GM23338 (cell line): Measurements from ENCODE around the gene CCDC179. TPM values are rescaled to one million over a fixed set of nuclear protein-coding genes. Genes with fewer than 3 reads are reported as not detected.
A peak's percentile ranks its signal among the peaks of the same experiment; 100 is the strongest.

Experiments
- ATAC-seq: fragments of 200-7000 bp; cut with Tn5 transposase; 3 replicates; pipeline ENCODE4 v1.9.1; 2020
- DNase-seq: peaks from one replicate; pipeline ENCODE4 v3.0.0-alpha.2; 2015; ENCODE audit warnings: low spot score
- H2AFZ ChIP-seq: fragments of 200-600 bp; sonication (generic); 2 replicates; pipeline ENCODE4 v1.8.0; 2016; ENCODE audit warnings: antibody characterized with exemption, mild to moderate bottlenecking, moderate library complexity
- H3F3A ChIP-seq: fragments of 200-600 bp; sonication (generic); replicated peaks from 2 replicates; pipeline ENCODE4 v1.8.0; 2017; ENCODE audit warnings: antibody characterized with exemption, mixed run types, low read depth
- H3K27ac ChIP-seq: fragments of 200-600 bp; sonication (generic); 2 replicates; pipeline ENCODE4 v1.6.1; 2016; ENCODE audit warnings: low read depth
- H3K27me3 ChIP-seq: fragments of 200-600 bp; sonication (generic); 2 replicates; pipeline ENCODE4 v1.8.0; 2016; ENCODE audit warnings: mild to moderate bottlenecking, mixed run types, moderate library complexity; ENCODE audit not compliant: insufficient read depth
- H3K36me3 ChIP-seq: fragments of 200-600 bp; sonication (generic); 2 replicates; pipeline ENCODE4 v1.8.0; 2016; ENCODE audit warnings: mild to moderate bottlenecking; ENCODE audit not compliant: insufficient read depth
- H3K4me1 ChIP-seq: fragments of 200-600 bp; sonication (generic); 2 replicates; pipeline ENCODE4 v1.8.0; 2016; ENCODE audit warnings: mild to moderate bottlenecking, moderate library complexity; ENCODE audit not compliant: insufficient read depth
- H3K4me2 ChIP-seq: fragments of 200-600 bp; sonication (generic); 2 replicates; pipeline ENCODE4 v1.7.1; 2017; ENCODE audit warnings: mixed run types
- H3K4me3 ChIP-seq: fragments of 200-600 bp; sonication (generic); 2 replicates; pipeline ENCODE4 v1.6.1; 2016; ENCODE audit warnings: mixed run types
- H3K79me2 ChIP-seq: fragments of 200-600 bp; sonication (generic); replicated peaks from 2 replicates; pipeline ENCODE4 v1.8.0; 2017; ENCODE audit warnings: mild to moderate bottlenecking; ENCODE audit not compliant: insufficient read depth
- H3K9me2 ChIP-seq: fragments of 200-600 bp; sonication (generic); 2 replicates; pipeline ENCODE4 v1.8.0; 2017; ENCODE audit not compliant: insufficient read depth
- H4K20me1 ChIP-seq: fragments of 200-600 bp; sonication (generic); replicated peaks from 2 replicates; pipeline ENCODE4 v1.8.0; 2017; ENCODE audit warnings: mild to moderate bottlenecking; ENCODE audit not compliant: insufficient read depth
- H3K27ac Mint-ChIP-seq: 2 replicates; pipeline ENCODE4 v1.8.0; 2020; ENCODE audit warnings: inconsistent platforms, mild to moderate bottlenecking, moderate library complexity, mixed read lengths
- H3K27me3 Mint-ChIP-seq: 3 replicates; pipeline ENCODE4 v1.8.0; 2022; ENCODE audit warnings: low read depth, mild to moderate bottlenecking, moderate library complexity, mixed read lengths, inconsistent platforms; ENCODE audit not compliant: insufficient read depth, poor library complexity
- H3K36me3 Mint-ChIP-seq: 3 replicates; pipeline ENCODE4 v1.8.0; 2021; ENCODE audit warnings: low read depth, mild to moderate bottlenecking, inconsistent platforms, moderate library complexity, mixed read lengths
- H3K4me1 Mint-ChIP-seq: 3 replicates; pipeline ENCODE4 v1.8.0; 2020; ENCODE audit warnings: mild to moderate bottlenecking, inconsistent platforms, mixed read lengths
- H3K4me3 Mint-ChIP-seq: 3 replicates; pipeline ENCODE4 v1.8.0; 2021; ENCODE audit warnings: moderate library complexity, mild to moderate bottlenecking, inconsistent platforms, mixed read lengths
- H3K9me3 Mint-ChIP-seq: 3 replicates; pipeline ENCODE4 v1.8.0; 2020; ENCODE audit warnings: moderate library complexity, mild to moderate bottlenecking, inconsistent platforms, mixed read lengths
- EZH2phosphoT487 ChIP-seq: fragments of 200-600 bp; sonication (generic); IDR thresholded peaks from one replicate; pipeline ENCODE4 v1.8.1; 2018; ENCODE audit warnings: antibody characterized with exemption; ENCODE audit not compliant: unreplicated experiment
- JUNB ChIP-seq: IDR thresholded peaks from one replicate; pipeline ENCODE4 v1.6.1; 2016; ENCODE audit warnings: antibody characterized with exemption; ENCODE audit not compliant: unreplicated experiment
- NANOG ChIP-seq: IDR thresholded peaks from 2 replicates; pipeline ENCODE4 v1.6.1; 2016; ENCODE audit warnings: antibody characterized with exemption, borderline replicate concordance
- POLR2AphosphoS5 ChIP-seq: IDR thresholded peaks from 2 replicates; pipeline ENCODE4 v1.6.1; 2016; ENCODE audit warnings: antibody characterized with exemption, low read depth
- ZNF331 ChIP-seq: fragments of 250-450 bp; sonication (Bioruptor Pico); IDR thresholded peaks from 2 replicates; pipeline ENCODE4 v1.5.0; 2020; ENCODE audit warnings: low read depth, mild to moderate bottlenecking, moderate library complexity
- polyA plus RNA-seq: library from polyadenylated mRNA; unstranded; fragments of >200 nt; fragmentation: Nextera tagmentation; extraction: Ambion mirVana; gene quantifications from 2 replicates; pipeline ENCODE4 v1.2.1, GENCODE V29; 2016
- total RNA-seq: library from RNA; depleted of rRNA; stranded (reverse); fragments of >200 nt; shearing (Covaris generic); gene quantifications from 2 replicates; pipeline ENCODE4 v1.2.3, GENCODE V29; 2014
- TF ChIP-seq, protein P1 (sequence below): fragments of 250-450 bp; sonication (Bioruptor Pico); IDR thresholded peaks from 2 replicates; pipeline ENCODE4 v1.5.0; 2020; ENCODE audit warnings: mild to moderate bottlenecking, moderate library complexity
- TF ChIP-seq, protein P2 (sequence below): IDR thresholded peaks from 2 replicates; pipeline ENCODE4 v1.6.1; 2016; ENCODE audit warnings: antibody characterized with exemption

CCDC179 gene
- total and polyA plus RNA-seq, 2 experiments from 2014 or later, result not detected

DNA sequence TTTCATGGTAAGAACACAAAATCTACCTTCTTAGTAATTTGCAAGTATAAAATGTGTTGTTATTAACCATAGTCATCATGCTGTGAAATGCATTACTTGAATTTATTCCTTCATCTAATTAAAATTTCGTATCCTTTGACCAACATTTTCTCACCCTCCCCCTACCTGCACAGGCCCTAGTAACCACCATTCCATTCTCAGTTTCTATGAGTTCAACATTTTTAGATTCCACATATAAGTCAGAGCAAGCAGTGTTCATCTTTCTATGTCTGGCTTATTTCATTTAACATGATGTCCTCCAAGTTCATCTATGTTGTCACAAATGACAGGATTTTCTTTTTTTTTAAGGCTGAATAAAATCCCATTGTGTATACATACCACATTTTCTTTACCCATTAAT is 43.5 kb upstream of the CCDC179 start (continued):
- TF ChIP-seq, protein P1, sequence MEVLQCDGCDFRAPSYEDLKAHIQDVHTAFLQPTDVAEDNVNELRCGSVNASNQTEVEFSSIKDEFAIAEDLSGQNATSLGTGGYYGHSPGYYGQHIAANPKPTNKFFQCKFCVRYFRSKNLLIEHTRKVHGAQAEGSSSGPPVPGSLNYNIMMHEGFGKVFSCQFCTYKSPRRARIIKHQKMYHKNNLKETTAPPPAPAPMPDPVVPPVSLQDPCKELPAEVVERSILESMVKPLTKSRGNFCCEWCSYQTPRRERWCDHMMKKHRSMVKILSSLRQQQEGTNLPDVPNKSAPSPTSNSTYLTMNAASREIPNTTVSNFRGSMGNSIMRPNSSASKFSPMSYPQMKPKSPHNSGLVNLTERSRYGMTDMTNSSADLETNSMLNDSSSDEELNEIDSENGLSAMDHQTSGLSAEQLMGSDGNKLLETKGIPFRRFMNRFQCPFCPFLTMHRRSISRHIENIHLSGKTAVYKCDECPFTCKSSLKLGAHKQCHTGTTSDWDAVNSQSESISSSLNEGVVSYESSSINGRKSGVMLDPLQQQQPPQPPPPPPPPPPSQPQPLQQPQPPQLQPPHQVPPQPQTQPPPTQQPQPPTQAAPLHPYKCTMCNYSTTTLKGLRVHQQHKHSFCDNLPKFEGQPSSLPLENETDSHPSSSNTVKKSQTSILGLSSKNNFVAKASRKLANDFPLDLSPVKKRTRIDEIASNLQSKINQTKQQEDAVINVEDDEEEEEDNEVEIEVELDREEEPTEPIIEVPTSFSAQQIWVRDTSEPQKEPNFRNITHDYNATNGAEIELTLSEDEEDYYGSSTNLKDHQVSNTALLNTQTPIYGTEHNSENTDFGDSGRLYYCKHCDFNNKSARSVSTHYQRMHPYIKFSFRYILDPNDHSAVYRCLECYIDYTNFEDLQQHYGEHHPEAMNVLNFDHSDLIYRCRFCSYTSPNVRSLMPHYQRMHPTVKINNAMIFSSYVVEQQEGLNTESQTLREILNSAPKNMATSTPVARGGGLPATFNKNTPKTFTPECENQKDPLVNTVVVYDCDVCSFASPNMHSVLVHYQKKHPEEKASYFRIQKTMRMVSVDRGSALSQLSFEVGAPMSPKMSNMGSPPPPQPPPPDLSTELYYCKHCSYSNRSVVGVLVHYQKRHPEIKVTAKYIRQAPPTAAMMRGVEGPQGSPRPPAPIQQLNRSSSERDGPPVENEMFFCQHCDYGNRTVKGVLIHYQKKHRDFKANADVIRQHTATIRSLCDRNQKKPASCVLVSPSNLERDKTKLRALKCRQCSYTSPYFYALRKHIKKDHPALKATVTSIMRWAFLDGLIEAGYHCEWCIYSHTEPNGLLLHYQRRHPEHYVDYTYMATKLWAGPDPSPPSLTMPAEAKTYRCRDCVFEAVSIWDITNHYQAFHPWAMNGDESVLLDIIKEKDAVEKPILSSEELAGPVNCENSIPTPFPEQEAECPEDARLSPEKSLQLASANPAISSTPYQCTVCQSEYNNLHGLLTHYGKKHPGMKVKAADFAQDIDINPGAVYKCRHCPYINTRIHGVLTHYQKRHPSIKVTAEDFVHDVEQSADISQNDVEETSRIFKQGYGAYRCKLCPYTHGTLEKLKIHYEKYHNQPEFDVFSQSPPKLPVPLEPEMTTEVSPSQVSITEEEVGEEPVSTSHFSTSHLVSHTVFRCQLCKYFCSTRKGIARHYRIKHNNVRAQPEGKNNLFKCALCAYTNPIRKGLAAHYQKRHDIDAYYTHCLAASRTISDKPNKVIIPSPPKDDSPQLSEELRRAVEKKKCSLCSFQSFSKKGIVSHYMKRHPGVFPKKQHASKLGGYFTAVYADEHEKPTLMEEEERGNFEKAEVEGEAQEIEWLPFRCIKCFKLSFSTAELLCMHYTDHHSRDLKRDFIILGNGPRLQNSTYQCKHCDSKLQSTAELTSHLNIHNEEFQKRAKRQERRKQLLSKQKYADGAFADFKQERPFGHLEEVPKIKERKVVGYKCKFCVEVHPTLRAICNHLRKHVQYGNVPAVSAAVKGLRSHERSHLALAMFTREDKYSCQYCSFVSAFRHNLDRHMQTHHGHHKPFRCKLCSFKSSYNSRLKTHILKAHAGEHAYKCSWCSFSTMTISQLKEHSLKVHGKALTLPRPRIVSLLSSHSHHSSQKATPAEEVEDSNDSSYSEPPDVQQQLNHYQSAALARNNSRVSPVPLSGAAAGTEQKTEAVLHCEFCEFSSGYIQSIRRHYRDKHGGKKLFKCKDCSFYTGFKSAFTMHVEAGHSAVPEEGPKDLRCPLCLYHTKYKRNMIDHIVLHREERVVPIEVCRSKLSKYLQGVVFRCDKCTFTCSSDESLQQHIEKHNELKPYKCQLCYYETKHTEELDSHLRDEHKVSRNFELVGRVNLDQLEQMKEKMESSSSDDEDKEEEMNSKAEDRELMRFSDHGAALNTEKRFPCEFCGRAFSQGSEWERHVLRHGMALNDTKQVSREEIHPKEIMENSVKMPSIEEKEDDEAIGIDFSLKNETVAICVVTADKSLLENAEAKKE (CRISPR knock-in tag), result no peak
- TF ChIP-seq, protein P2, sequence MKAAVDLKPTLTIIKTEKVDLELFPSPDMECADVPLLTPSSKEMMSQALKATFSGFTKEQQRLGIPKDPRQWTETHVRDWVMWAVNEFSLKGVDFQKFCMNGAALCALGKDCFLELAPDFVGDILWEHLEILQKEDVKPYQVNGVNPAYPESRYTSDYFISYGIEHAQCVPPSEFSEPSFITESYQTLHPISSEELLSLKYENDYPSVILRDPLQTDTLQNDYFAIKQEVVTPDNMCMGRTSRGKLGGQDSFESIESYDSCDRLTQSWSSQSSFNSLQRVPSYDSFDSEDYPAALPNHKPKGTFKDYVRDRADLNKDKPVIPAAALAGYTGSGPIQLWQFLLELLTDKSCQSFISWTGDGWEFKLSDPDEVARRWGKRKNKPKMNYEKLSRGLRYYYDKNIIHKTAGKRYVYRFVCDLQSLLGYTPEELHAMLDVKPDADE, result no peak
- TF ChIP-seq NANOG (no peak), JUNB (no peak)

DNA sequence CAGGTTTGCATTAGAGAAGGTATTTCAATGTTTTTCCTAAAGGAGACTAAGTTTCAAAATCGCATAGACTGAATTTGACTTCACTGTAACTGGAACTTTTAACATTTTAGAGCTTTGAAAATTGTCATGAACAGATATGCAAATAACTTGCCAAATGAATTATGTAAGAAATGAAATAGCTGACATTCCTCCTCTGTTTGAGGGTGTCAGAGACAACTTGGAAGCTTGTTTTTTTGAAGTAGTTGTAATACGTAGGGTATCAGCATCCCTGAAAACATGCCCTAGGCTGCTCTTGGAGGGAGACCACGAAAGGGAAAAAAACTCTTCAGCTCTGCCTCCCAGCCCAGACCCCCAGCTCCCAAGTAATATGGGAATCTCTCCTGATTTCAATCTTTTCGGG is 41.3 kb upstream of the CCDC179 start:
- 0 out of 2 replicates have a peak, but pooled peaks cover 4% of the 10 kb centered on the region for H3K9me2 ChIP-seq
- no peak overlapping the region for H3K4me3 Mint-ChIP-seq
- H3K9me3 Mint-ChIP-seq, result no peaks in the 10 kb centered on the region
- peak overlapping the region; percentile 35; the same call in 1 of the 2 replicates for H2AFZ ChIP-seq
- TF ChIP-seq POLR2AphosphoS5, result no peak
- no peak for TF ChIP-seq EZH2phosphoT487
- TF ChIP-seq ZNF331 (CRISPR knock-in tag), result no peak
- H4K20me1 ChIP-seq, result no peaks in the 10 kb centered on the region
- no peaks in the 10 kb centered on the region for H3K27me3 ChIP-seq
- no peak overlapping the region for H3K4me2 ChIP-seq
- H3K4me1 Mint-ChIP-seq, result peaks cover 8% of the 10 kb centered on the region; the same call in 2 of the 3 replicates
- no peak for ATAC-seq
- H3K27ac Mint-ChIP-seq, result no peak overlapping the region
- H3K27me3 Mint-ChIP-seq, result peaks cover 1% of the 10 kb centered on the region
- no peaks in the 10 kb centered on the region for H3K4me1 ChIP-seq
- no peaks in the 10 kb centered on the region for H3K36me3 ChIP-seq
- no peak overlapping the region for H3K4me3 ChIP-seq
- no peak overlapping the region for H3K27ac ChIP-seq
- H3K36me3 Mint-ChIP-seq, result no peaks in the 10 kb centered on the region
- no peaks in the 10 kb centered on the region for H3F3A ChIP-seq
- no peak for DNase-seq
- no peaks in the 10 kb centered on the region for H3K79me2 ChIP-seq
